Breast epithelium (tissue), 4 donors: ENCODE results near the gene SYF2. TPM values are rescaled to one million over a fixed set of nuclear protein-coding genes. Genes with fewer than 3 reads are reported as not detected.
A peak's percentile ranks its signal among the peaks of the same experiment; 100 is the strongest.
"Not testable (repeated sequence)": the region's sequence is repeated elsewhere in the genome, so short reads cannot be mapped to it uniquely, and the experiment has no call there.

Experiments used
- DNase-seq, 2 donors: peaks; one replicate each; pipeline ENCODE4 v3.0.0-alpha.2; 2019; ENCODE audit warnings: low spot score in 2 of 2
- H3K27ac ChIP-seq, 2 donors: fragments of 200-600 bp; sonication (generic) in 1 of 2; one replicate each; pipeline ENCODE4 v1.5.1; 2016 to 2019; ENCODE audit warnings: mild to moderate bottlenecking in 1 of 2
- H3K27me3 ChIP-seq, 2 donors: fragments of 200-600 bp; sonication (generic) in 1 of 2; one replicate each; pipeline versions ENCODE4 v1.5.1 to v1.6.0; 2017 to 2019; ENCODE audit warnings: control low read depth in 1 of 2, mild to moderate bottlenecking in 1 of 2
- H3K36me3 ChIP-seq: fragments of 200-600 bp; one replicate; pipeline ENCODE4 v1.5.1; 2019
- H3K4me1 ChIP-seq, 2 donors: fragments of 200-600 bp; sonication (generic); one replicate each; pipeline ENCODE4 v1.5.1; 2016 to 2019; ENCODE audit warnings: control low read depth in 1 of 2
- H3K4me3 ChIP-seq, 3 donors: fragments of 200-600 bp; sonication (generic); 1 replicate in 2 of 3; 2 replicates in 1 of 3; pipeline ENCODE4 v1.5.1; 2016 to 2019; ENCODE audit warnings: mild to moderate bottlenecking in 3 of 3, moderate library complexity in 2 of 3
- H3K9me3 ChIP-seq, 2 donors: fragments of 200-600 bp; sonication (generic) in 1 of 2; one replicate each; pipeline ENCODE4 v1.5.1; 2016 to 2019; ENCODE audit warnings: control low read depth in 1 of 2
- POLR2A ChIP-seq: fragments of 450-650 bp; IDR thresholded peaks from one replicate; pipeline ENCODE4 v1.6.1; 2016; ENCODE audit warnings: antibody characterized with exemption, mild to moderate bottlenecking, moderate library complexity
- POLR2AphosphoS5 ChIP-seq, 3 donors: sonication (generic); formaldehyde crosslinking; IDR thresholded peaks; one replicate each; pipeline ENCODE4 v1.6.1; 2017; ENCODE audit warnings: antibody characterized with exemption in 3 of 3
- intact Hi-C: fragments of 100-400 bp; cut with DNase I; formaldehyde crosslinking; loops from one replicate; pipeline ENCODE4 v1.15.1; 2023; ENCODE audit warnings: low total_unique reads
- total RNA-seq, 3 donors: library from RNA; depleted of rRNA; stranded (reverse); fragments of >200 nt; gene quantifications; one replicate each; pipeline ENCODE4 v1.1.0, GENCODE V29; 2016
- TF ChIP-seq, protein P1 (sequence below), 3 donors: fragments of 450-650 bp; IDR thresholded peaks; one replicate each; pipeline ENCODE4 v1.5.1; 2016 to 2017; ENCODE audit warnings: antibody characterized with exemption in 3 of 3, mild to moderate bottlenecking in 3 of 3, moderate library complexity in 3 of 3

The SYF2 gene
- total RNA-seq, 3 donors from 2014 or later: 61.3 to 85.0 (median 83.6) TPM

DNA sequence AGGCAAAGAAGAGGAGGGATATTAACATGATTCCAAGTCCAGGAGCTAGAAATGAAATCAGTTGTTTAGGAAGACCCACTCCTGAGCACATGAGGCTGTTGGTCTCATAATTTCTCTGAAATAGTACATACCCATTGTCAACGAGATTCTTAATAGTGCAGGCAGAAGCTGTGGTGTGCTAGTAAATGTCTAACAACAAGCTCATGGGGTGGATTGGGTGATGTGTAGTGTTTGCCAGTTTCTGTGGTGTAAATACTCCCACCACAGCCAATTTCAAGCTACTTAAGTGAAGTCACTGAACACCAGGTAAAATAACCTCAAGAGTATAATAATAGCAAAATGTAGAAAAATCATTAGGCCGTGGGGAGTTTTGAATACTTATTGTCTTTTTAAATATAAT is 42.0 kb downstream of the SYF2 start:
- intact Hi-C loops: loop anchor here (10.0 kb wide), 1 partner anchor 335 kb away; no protein-coding TSS in a partner anchor
- H3K4me1 ChIP-seq: no peaks in the 10 kb centered on the region
- no peak overlapping the region for H3K4me3 ChIP-seq
- H3K27ac ChIP-seq: no peak overlapping the region
- DNase-seq: no peak
- H3K36me3 ChIP-seq: no peaks in the 10 kb centered on the region
- no peaks in the 10 kb centered on the region for H3K9me3 ChIP-seq
- no peak for TF ChIP-seq POLR2AphosphoS5 (IDR thresholded peaks at IDR 0.05)
- TF ChIP-seq, protein P1, sequence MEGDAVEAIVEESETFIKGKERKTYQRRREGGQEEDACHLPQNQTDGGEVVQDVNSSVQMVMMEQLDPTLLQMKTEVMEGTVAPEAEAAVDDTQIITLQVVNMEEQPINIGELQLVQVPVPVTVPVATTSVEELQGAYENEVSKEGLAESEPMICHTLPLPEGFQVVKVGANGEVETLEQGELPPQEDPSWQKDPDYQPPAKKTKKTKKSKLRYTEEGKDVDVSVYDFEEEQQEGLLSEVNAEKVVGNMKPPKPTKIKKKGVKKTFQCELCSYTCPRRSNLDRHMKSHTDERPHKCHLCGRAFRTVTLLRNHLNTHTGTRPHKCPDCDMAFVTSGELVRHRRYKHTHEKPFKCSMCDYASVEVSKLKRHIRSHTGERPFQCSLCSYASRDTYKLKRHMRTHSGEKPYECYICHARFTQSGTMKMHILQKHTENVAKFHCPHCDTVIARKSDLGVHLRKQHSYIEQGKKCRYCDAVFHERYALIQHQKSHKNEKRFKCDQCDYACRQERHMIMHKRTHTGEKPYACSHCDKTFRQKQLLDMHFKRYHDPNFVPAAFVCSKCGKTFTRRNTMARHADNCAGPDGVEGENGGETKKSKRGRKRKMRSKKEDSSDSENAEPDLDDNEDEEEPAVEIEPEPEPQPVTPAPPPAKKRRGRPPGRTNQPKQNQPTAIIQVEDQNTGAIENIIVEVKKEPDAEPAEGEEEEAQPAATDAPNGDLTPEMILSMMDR (IDR thresholded peaks at IDR 0.05): no peak
- no peak for TF ChIP-seq POLR2A
- no peaks in the 10 kb centered on the region for H3K27me3 ChIP-seq

DNA sequence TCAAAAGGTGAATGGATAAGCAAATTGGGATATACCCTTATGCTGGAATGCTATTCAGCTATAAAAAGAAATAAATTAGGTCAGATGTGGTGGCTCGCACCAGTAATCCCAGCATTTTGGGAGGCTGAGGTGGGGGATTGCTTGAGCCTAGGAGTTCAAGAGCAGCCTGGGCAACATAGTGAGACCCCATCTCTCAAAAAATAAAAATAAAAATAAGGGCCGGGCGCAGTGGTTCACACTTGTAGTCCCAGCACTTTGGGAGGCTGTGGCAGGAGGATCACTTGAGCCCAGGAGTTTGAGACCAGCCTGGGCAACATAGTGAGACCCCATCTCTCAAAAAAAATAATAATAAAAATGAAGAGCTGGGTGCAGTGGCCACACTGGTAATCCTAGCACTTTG is 44.4 kb downstream of the SYF2 start:
- intact Hi-C loops, H3K27ac ChIP-seq: not testable (repeated sequence)

DNA sequence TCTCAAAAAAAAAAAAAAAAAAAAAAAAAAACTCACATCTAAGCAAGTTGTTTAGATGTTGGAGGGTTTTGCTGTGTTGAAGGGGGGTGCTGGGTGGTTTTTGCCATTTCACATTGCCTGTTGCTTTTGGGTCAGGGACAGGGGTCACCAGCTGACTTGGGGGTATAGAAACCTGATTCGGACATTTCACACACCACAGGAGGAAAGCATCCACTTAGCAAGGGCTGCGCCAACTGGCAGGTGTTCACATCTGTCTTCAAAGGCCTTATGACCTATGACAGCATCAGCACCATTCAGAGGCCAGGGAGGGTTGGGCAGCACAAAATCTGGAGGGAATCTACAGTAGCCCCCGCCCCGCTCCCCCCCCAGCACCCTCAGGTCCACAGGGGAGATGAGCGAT is 45.2 kb downstream of the SYF2 start:
- TF ChIP-seq, protein P1 (IDR thresholded peaks at IDR 0.05): no peak
- TF ChIP-seq POLR2AphosphoS5 (IDR thresholded peaks at IDR 0.05) (no peak), POLR2A (no peak)
- Histone ChIP-seq H3K27ac (no peak overlapping the region), H3K27me3 (no peaks in the 10 kb centered on the region), H3K4me3 (no peak overlapping the region), H3K9me3 (no peaks in the 10 kb centered on the region), H3K4me1 (no peaks in the 10 kb centered on the region), H3K36me3 (no peaks in the 10 kb centered on the region)
- intact Hi-C loops: no loop called here
- no peak for DNase-seq

More for the DNA sequence above, 44.4 kb downstream of the SYF2 start:
- not testable (repeated sequence) for H3K9me3 ChIP-seq, H3K36me3 ChIP-seq, DNase-seq, H3K4me1 ChIP-seq, H3K4me3 ChIP-seq, H3K27me3 ChIP-seq

DNA sequence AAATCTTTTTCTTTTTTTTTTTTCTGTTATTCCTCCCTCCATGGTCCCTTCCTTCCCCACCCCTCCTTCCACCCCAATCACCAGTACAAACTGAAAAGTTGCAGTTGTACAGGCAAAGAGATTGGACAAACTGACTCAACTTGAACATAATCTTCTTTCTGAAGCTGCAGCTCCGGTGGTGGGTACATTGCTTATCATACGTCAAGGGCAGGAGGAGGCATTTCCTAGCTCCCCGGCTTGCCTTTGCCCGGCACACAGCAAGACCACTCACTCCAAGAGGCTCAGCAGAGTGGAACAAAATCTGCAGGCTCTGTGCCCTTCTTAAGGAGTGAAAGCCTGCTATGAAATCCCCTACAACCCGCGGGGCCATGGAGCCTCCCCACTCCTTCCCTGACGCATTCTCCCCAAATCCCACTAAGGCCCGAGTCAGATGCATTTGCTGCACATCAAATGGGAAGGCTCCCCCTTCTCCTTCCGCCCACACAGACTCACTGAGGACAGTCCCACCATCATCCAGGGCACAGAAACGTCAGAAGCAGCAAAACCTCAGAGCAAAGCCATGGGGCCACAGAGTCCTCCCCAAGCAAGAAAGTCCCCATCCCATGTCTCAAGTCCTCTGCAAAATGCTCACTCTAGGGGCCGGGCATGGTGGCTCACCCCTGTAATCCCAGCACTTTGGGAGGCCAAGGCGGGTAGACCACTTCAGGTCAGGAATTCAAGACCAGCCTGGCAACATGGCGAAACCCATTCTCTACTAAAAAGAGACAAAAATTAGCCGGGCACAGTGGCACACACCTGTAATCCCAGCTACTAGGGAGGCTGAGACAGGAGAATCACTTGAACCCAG is 45.9 kb downstream of the SYF2 start:
- intact Hi-C loops: no loop called here
- TF ChIP-seq POLR2A: no peak
- TF ChIP-seq, protein P1 (IDR thresholded peaks at IDR 0.05): no peak
- TF ChIP-seq POLR2AphosphoS5 (IDR thresholded peaks at IDR 0.05): no peak

DNA sequence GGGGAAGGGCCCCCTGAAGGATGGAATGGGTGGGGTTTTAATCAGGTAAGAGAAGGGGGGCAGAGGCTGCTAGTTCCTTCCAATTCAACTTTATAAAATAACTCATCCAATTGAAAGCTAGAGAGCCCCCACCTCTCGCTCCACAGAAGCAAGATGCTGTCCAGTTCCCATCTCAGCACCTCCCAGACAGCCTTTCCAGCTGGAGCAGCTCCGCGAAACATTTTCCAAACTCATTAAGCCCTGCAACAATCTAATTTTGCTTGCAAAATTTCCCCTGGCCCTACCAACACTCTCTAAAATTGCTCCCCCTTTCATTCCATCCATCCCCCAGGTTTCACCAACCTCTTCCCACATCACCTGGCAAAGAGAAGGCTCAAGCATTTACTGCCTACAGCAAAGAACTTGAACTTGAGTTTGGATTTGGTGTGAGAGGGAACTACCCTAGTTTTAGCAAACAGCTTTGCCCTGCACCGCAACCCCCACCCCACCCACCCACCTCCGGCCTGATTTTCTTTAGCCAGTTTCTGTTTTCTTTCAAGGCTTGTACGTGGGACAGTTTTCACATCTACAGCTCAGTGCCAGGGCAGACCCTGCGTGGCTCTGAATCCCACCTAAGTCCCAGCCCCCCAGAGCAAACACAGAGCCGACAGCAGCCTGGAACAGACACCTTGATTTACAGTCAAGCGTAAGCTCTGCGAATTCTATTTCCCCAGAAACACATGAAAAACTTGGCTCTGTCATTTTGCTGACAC is 46.7 kb downstream of the SYF2 start:
- no peaks in the 10 kb centered on the region for H3K9me3 ChIP-seq
- H3K27me3 ChIP-seq: no peaks in the 10 kb centered on the region
- no peak for TF ChIP-seq POLR2AphosphoS5 (IDR thresholded peaks at IDR 0.05)
- TF ChIP-seq, protein P1 (IDR thresholded peaks at IDR 0.05): no peak
- TF ChIP-seq POLR2A: no peak
- no peak for DNase-seq
- no peaks in the 10 kb centered on the region for H3K4me1 ChIP-seq
- peak overlapping the region in 1 of 3 donors; percentile 11 for H3K4me3 ChIP-seq
- intact Hi-C loops: no loop called here
- no peaks in the 10 kb centered on the region for H3K36me3 ChIP-seq
- peak overlapping the region; percentile 32 to 42 for H3K27ac ChIP-seq

More for the DNA sequence above, 45.9 kb downstream of the SYF2 start:
- Histone ChIP-seq H3K27me3 (no peaks in the 10 kb centered on the region), H3K27ac (no peak overlapping the region), H3K4me3 (no peak overlapping the region), H3K9me3 (no peaks in the 10 kb centered on the region), H3K36me3 (no peaks in the 10 kb centered on the region), H3K4me1 (no peaks in the 10 kb centered on the region)
- no peak for DNase-seq
